ENCODE measurements around the gene HSPA1B. TPM values are rescaled to one million over a fixed set of nuclear protein-coding genes. Genes with fewer than 3 reads are reported as not detected.

Gene HSPA1B
- total RNA-seq, 1 donor from 2014 or later = 19.8 TPM

DNA sequence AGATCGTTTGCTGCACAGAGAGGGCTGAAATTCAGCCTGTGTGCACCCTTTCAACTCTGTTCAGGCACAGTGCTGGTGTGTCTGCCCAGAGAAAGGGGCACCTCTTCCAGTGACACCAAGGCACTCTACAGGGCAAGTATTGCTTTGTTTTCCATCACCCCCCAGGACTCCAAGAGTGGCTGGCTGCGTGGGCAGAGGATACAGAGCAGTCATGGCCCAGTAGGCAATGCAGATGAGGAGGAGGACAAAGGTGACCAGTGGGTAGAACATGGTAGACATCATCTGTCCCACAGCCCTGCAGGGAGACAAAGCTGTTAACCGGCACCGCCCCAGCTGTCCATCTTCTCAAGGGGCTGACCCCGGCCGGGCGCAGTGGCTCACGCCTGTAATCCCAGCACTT is 41.8 kb downstream of the HSPA1B start:
- H3K9me3 Mint-ChIP-seq (ENCODE audit: unreplicated experiment) = no peaks in the 10 kb centered on the region
- TF ChIP-seq, protein P1, sequence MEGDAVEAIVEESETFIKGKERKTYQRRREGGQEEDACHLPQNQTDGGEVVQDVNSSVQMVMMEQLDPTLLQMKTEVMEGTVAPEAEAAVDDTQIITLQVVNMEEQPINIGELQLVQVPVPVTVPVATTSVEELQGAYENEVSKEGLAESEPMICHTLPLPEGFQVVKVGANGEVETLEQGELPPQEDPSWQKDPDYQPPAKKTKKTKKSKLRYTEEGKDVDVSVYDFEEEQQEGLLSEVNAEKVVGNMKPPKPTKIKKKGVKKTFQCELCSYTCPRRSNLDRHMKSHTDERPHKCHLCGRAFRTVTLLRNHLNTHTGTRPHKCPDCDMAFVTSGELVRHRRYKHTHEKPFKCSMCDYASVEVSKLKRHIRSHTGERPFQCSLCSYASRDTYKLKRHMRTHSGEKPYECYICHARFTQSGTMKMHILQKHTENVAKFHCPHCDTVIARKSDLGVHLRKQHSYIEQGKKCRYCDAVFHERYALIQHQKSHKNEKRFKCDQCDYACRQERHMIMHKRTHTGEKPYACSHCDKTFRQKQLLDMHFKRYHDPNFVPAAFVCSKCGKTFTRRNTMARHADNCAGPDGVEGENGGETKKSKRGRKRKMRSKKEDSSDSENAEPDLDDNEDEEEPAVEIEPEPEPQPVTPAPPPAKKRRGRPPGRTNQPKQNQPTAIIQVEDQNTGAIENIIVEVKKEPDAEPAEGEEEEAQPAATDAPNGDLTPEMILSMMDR (IDR thresholded peaks at IDR 0.05; ENCODE audit: unreplicated experiment) = no peak
- DNase-seq (ENCODE audit: low spot score) = no peak
- peaks cover 4% of the 10 kb centered on the region for H3K4me1 Mint-ChIP-seq (ENCODE audit: unreplicated experiment)
- H3K4me3 Mint-ChIP-seq (ENCODE audit: unreplicated experiment) = no peak overlapping the region
- peaks cover 3% of the 10 kb centered on the region for H3K36me3 Mint-ChIP-seq (ENCODE audit: low read depth, unreplicated experiment)
- H3K27ac Mint-ChIP-seq (ENCODE audit: unreplicated experiment) = no peak overlapping the region
- H3K27me3 Mint-ChIP-seq (ENCODE audit: unreplicated experiment) = peaks cover 5% of the 10 kb centered on the region

DNA sequence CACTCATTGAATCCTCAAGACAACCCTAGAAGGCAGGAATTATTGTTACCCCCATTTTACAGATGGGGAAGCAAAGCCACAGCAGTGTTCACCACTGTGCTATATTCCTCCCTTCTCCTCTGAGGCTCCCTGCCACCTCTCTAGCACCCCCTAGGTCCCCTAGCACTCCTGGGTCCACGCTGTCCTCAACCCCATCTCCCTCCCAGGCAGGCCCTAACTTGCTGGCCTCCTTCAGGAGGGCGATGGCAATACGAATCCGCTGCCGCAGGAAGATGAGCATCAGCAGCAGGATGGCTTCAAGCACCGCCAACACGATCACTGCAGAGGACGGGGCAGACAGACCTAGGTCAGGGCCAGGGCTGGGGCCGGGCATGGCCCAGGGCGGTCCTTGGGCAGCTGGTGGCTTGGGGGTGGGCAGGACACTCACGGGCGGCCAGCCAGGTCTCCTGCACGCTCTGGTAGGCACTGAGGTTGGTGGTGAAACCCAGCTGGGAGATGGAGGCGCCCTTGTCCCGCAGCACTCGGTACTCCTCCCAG is 42.9 kb downstream of the HSPA1B start:
- TF ChIP-seq, protein P1 (IDR thresholded peaks at IDR 0.05; ENCODE audit: unreplicated experiment) = no peak
- Mint-ChIP-seq H3K9me3 (ENCODE audit: unreplicated experiment) (no peaks in the 10 kb centered on the region), H3K4me3 (ENCODE audit: unreplicated experiment) (no peak overlapping the region), H3K4me1 (ENCODE audit: unreplicated experiment) (peaks cover 4% of the 10 kb centered on the region), H3K36me3 (ENCODE audit: low read depth, unreplicated experiment) (peaks cover 3% of the 10 kb centered on the region), H3K27ac (ENCODE audit: unreplicated experiment) (no peak overlapping the region), H3K27me3 (ENCODE audit: unreplicated experiment) (peaks cover 3% of the 10 kb centered on the region)
- DNase-seq (ENCODE audit: low spot score) = no peak

DNA sequence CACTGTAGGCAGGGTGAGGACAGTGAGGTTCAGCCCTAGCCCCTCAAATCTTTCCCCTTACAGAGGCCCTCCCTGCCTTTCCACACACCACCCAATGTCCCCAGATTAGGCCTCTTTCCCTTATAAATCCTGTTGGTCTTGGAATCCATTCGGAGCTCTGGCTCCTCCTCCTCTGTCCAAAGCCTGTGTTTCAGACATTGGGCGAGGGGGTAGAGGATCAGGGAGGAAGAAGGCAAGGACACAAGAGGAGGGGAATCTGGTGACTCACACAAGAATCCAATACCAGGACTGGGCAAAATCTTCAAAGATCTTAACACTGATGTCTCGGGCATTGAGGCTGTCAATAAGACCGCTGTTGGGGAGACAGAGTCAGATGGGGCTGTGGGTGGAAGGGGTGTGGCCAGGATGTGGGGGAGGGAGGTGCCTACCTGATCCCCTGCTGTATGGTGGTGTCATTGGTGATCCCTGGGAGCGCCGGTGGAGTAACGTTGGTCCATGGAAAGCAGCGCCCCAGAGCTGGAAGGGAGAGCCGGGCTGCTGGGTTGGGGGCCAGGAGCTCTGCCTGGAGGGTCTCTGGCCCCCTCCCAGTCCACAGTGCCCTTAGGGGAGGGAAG is 43.6 kb downstream of the HSPA1B start:
- peaks cover 4% of the 10 kb centered on the region for H3K4me1 Mint-ChIP-seq (ENCODE audit: unreplicated experiment)
- no peaks in the 10 kb centered on the region for H3K27me3 Mint-ChIP-seq (ENCODE audit: unreplicated experiment)
- no peak overlapping the region for H3K27ac Mint-ChIP-seq (ENCODE audit: unreplicated experiment)
- peaks cover 3% of the 10 kb centered on the region for H3K36me3 Mint-ChIP-seq (ENCODE audit: low read depth, unreplicated experiment)
- DNase-seq (ENCODE audit: low spot score) = no peak
- no peak overlapping the region for H3K4me3 Mint-ChIP-seq (ENCODE audit: unreplicated experiment)
- TF ChIP-seq, protein P1 (IDR thresholded peaks at IDR 0.05; ENCODE audit: unreplicated experiment) = no peak
- H3K9me3 Mint-ChIP-seq (ENCODE audit: unreplicated experiment) = no peaks in the 10 kb centered on the region

DNA sequence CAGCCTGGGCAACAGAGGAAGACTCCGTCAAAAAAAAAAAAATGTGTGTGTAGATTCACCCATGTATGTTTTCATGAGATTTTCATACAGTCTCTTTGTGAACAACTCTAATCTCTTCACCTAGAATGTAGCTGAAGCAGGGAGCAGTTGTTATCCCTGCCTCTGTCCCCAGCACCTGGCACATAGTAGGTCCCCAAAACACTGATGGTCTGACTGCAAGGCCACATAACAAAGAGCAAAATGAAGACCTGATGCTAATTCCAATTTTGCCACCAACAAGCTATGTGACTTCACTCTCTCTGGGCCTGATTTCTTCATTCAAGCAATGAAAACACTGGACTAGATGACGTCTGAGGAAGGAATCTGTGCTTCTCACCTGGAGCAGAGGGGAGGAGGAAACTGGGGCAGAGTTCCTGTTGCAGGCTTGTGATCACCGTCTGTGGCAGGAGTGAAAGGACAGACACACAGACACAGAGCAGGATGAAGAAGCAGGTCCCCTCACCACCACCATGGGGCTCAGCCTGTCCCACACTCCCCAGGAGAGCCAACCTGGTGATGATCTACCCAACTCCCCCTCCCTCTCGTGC is 46.6 kb downstream of the HSPA1B start:
- Mint-ChIP-seq H3K4me1 (ENCODE audit: unreplicated experiment) (peaks cover 4% of the 10 kb centered on the region), H3K36me3 (ENCODE audit: low read depth, unreplicated experiment) (peaks cover 3% of the 10 kb centered on the region), H3K27ac (ENCODE audit: unreplicated experiment) (peak overlapping the region; percentile 28), H3K4me3 (ENCODE audit: unreplicated experiment) (no peak overlapping the region), H3K9me3 (ENCODE audit: unreplicated experiment) (no peaks in the 10 kb centered on the region), H3K27me3 (ENCODE audit: unreplicated experiment) (no peaks in the 10 kb centered on the region)
- no peak for DNase-seq (ENCODE audit: low spot score)
- TF ChIP-seq, protein P1 (IDR thresholded peaks at IDR 0.05; ENCODE audit: unreplicated experiment) = no peak
